Calu3 (cell line): ENCODE measurements around the gene CENPK. TPM values are rescaled to one million over a fixed set of nuclear protein-coding genes. Genes with fewer than 3 reads are reported as not detected.

ENCODE experiments used
- BruUV-seq: library from RNA; stranded (reverse); fragments of 400-500 nt; replicated peaks from 2 replicates; lab custom pipeline; 2021; lab: Mats Ljungman, UMichigan
- CTCF ChIA-PET: fragments of 300-600 bp; sonication (Branson Sonifier 250); formaldehyde crosslinking; loops from one replicate; lab custom pipeline; 2022; ENCODE audit warnings: antibody characterized with exemption; lab: Charles Lee
- DNase-seq: peaks from one replicate; pipeline ENCODE4 v3.0.0; 2022
- H3K27ac Mint-ChIP-seq: one replicate; pipeline ENCODE4 v1.8.0; 2022; ENCODE audit warnings: mixed read lengths; ENCODE audit not compliant: unreplicated experiment
- H3K27me3 Mint-ChIP-seq: one replicate; pipeline ENCODE4 v1.8.0; 2022; ENCODE audit warnings: mixed read lengths; ENCODE audit not compliant: unreplicated experiment
- H3K36me3 Mint-ChIP-seq: one replicate; pipeline ENCODE4 v1.8.0; 2022; ENCODE audit warnings: mild to moderate bottlenecking, moderate library complexity, mixed read lengths; ENCODE audit not compliant: insufficient read depth, unreplicated experiment
- H3K4me1 Mint-ChIP-seq: one replicate; pipeline ENCODE4 v1.8.0; 2022; ENCODE audit warnings: mild to moderate bottlenecking, low read depth, mixed read lengths; ENCODE audit not compliant: unreplicated experiment
- H3K4me3 Mint-ChIP-seq: one replicate; pipeline ENCODE4 v1.8.0; 2022; ENCODE audit warnings: mild to moderate bottlenecking, low read depth, moderate library complexity, mixed read lengths; ENCODE audit not compliant: unreplicated experiment
- H3K9me3 Mint-ChIP-seq: one replicate; pipeline ENCODE4 v1.8.0; 2022; ENCODE audit warnings: low read depth, mixed read lengths; ENCODE audit not compliant: unreplicated experiment
- CTCF ChIP-seq: fragments of 200-600 bp; IDR thresholded peaks from one replicate; pipeline ENCODE4 v1.8.0; 2022; ENCODE audit warnings: antibody characterized with exemption; ENCODE audit not compliant: unreplicated experiment
- intact Hi-C: fragments of 100-400 bp; cut with micrococcal nuclease; formaldehyde crosslinking; loops from one replicate; pipeline ENCODE4 v1.10.0; 2022; ENCODE audit not compliant: unreplicated experiment
- total RNA-seq: library from RNA; stranded (reverse); gene quantifications from 2 replicates; pipeline ENCODE4 v1.2.3, GENCODE V29; 2022

CENPK gene
- total RNA-seq, 1 experiment from 2014 or later: 42.7 TPM

GRCh38 chr5:65475336-65475735 lies 87.6 kb downstream of the CENPK start:
- CTCF ChIA-PET: no interaction called here
- Mint-ChIP-seq H3K4me3 (no peak overlapping the region), H3K36me3 (no peaks in the 10 kb centered on the region), H3K4me1 (no peaks in the 10 kb centered on the region), H3K27ac (no peak overlapping the region), H3K9me3 (no peaks in the 10 kb centered on the region), H3K27me3 (no peaks in the 10 kb centered on the region)
- BruUV-seq: no TSS peak
- no peak for TF ChIP-seq CTCF
- intact Hi-C loops: no loop called here
- DNase-seq: no peak

GRCh38 chr5:65474130-65474711 lies 88.7 kb downstream of the CENPK start:
- intact Hi-C loops: no loop called here
- Mint-ChIP-seq H3K4me1 (no peaks in the 10 kb centered on the region), H3K27ac (no peak overlapping the region), H3K36me3 (no peaks in the 10 kb centered on the region), H3K27me3 (no peaks in the 10 kb centered on the region), H3K9me3 (no peaks in the 10 kb centered on the region), H3K4me3 (no peak overlapping the region)
- BruUV-seq: no TSS peak
- no peak for DNase-seq
- TF ChIP-seq CTCF: no peak
- CTCF ChIA-PET: no interaction called here

- no peaks in the 10 kb centered on the region for H3K9me3 Mint-ChIP-seq
- H3K4me1 Mint-ChIP-seq: no peaks in the 10 kb centered on the region
- H3K27ac Mint-ChIP-seq: no peak overlapping the region
- no peaks in the 10 kb centered on the region for H3K36me3 Mint-ChIP-seq
- no peak for DNase-seq
- no peaks in the 10 kb centered on the region for H3K27me3 Mint-ChIP-seq
- no peak for TF ChIP-seq CTCF
- H3K4me3 Mint-ChIP-seq: no peak overlapping the region
- intact Hi-C loops: no loop called here
- BruUV-seq: no TSS peak
- CTCF ChIA-PET: no interaction called here
Observed at GRCh38 chr5:65468633-65469032, 94.3 kb downstream of the CENPK start.

Other genes starting within 250 kb of the CENPK start
- 0.86 and 1.2 TPM in 2 replicates for gene ADAMTS6, start 81.2 kb downstream of the CENPK start, total RNA-seq
- gene PPWD1, start 128 bp upstream of the CENPK start, total RNA-seq: 28.0 and 32.5 TPM in 2 replicates
- 12.0 and 12.5 TPM in 2 replicates for gene TRIM23, start 61.2 kb upstream of the CENPK start, total RNA-seq
- 4.5 and 4.7 TPM in 2 replicates for gene SHLD3, start 61.9 kb upstream of the CENPK start, total RNA-seq
- 27.6 and 28.2 TPM in 2 replicates for gene TRAPPC13, start 61.9 kb upstream of the CENPK start, total RNA-seq
- gene SGTB, start 158.9 kb upstream of the CENPK start, total RNA-seq: 3.9 and 6.8 TPM in 2 replicates
- gene NLN, start 159.0 kb upstream of the CENPK start, total RNA-seq: 47.9 and 48.0 TPM in 2 replicates